ENCODE measurements around the gene KDELR3. TPM values are rescaled to one million over a fixed set of nuclear protein-coding genes. Genes with fewer than 3 reads are reported as not detected.

Gene KDELR3
- total RNA-seq, 4 donors from 2014 or later: 5.6 to 12.5 (median 8.7) TPM; not detected in 1

DNA sequence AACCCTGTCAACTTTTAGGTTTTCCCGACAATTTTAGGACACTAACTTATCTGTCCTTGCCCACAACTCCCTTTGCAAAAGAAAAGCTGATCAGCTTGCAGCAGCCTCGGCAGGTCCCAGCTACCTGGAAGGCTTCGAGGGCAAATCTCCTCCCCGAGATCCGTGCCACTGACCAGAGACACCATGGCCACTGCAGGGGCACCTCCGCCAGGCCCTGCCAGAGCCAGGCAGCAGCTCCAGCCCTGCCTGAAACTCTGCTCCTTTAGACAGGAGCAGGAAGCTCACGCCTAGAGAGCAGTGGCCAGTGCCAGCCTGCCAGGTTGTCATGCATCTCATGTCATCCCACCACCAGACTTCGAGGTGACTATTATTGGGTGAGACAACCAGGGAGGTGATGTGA lies 34.0 kb upstream of the KDELR3 start:
- intact Hi-C loops (cut with DNase I; ENCODE audit: low total_unique reads): no loop called here
- DNase-seq: no peak
- in situ Hi-C loops (cut with MboI; ENCODE audit: low pct_ligation_motif_present in 1 of 4, low pct_unique_long_range_greater_than_20kb in 1 of 4, low sequenced_read_pairs in 3 of 4): no loop called here
- H3K27me3 ChIP-seq: no peaks in the 10 kb centered on the region
- no peaks in the 10 kb centered on the region for H3K4me1 ChIP-seq
- no peaks in the 10 kb centered on the region for H3K9me3 ChIP-seq
- 62% methylated on average over 7 of the region's 8 CpGs; no CpG with 5 or more reads in 1 of the 2 donors for WGBS, 2 donors (ENCODE audit: low coverage in 1 of 2)
- H3K27ac ChIP-seq: no peak overlapping the region
- H3K36me3 ChIP-seq: no peaks in the 10 kb centered on the region
- no peak overlapping the region for H3K4me3 ChIP-seq
- TF ChIP-seq POLR2A (IDR thresholded peaks at IDR 0.05): no peak
- no peak for TF ChIP-seq POLR2AphosphoS5 (IDR thresholded peaks at IDR 0.05)
- TF ChIP-seq EP300 (IDR thresholded peaks at IDR 0.05; ENCODE audit: low read depth): no peak
- TF ChIP-seq, protein P1, sequence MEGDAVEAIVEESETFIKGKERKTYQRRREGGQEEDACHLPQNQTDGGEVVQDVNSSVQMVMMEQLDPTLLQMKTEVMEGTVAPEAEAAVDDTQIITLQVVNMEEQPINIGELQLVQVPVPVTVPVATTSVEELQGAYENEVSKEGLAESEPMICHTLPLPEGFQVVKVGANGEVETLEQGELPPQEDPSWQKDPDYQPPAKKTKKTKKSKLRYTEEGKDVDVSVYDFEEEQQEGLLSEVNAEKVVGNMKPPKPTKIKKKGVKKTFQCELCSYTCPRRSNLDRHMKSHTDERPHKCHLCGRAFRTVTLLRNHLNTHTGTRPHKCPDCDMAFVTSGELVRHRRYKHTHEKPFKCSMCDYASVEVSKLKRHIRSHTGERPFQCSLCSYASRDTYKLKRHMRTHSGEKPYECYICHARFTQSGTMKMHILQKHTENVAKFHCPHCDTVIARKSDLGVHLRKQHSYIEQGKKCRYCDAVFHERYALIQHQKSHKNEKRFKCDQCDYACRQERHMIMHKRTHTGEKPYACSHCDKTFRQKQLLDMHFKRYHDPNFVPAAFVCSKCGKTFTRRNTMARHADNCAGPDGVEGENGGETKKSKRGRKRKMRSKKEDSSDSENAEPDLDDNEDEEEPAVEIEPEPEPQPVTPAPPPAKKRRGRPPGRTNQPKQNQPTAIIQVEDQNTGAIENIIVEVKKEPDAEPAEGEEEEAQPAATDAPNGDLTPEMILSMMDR (IDR thresholded peaks at IDR 0.05): no peak

DNA sequence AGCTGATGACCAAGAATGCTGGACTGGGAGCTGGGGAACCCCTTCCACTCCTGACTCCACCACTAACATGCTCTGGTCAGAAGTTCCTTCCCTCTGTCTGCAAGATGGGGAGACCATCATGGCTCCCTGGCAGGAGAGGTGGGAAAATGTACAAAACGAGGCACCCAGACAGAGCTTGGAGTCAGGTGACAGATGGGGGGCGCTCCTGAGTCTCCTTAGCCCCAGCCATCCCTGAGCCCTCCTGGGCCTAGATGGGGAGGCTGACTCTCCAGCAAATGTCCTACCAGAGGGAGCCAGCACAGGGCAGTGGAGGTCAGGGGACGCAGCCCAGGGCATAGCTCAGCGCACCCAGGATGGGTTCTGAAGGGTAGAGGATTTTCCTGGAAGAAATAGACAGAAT lies 32.9 kb upstream of the KDELR3 start:
- intact Hi-C loops (cut with DNase I; ENCODE audit: low total_unique reads) (no loop called here), in situ Hi-C loops (cut with MboI; ENCODE audit: low pct_ligation_motif_present in 1 of 4, low pct_unique_long_range_greater_than_20kb in 1 of 4, low sequenced_read_pairs in 3 of 4) (no loop called here)
- H3K36me3 ChIP-seq: no peaks in the 10 kb centered on the region
- H3K9me3 ChIP-seq: no peaks in the 10 kb centered on the region
- 75% methylated on average over 4 of the region's 4 CpGs; no CpG with 5 or more reads in 1 of the 2 donors for WGBS, 2 donors (ENCODE audit: low coverage in 1 of 2)
- H3K4me1 ChIP-seq: no peaks in the 10 kb centered on the region
- TF ChIP-seq EP300 (IDR thresholded peaks at IDR 0.05; ENCODE audit: low read depth) (no peak), POLR2A (IDR thresholded peaks at IDR 0.05) (no peak), POLR2AphosphoS5 (IDR thresholded peaks at IDR 0.05) (no peak)
- TF ChIP-seq, protein P1 (IDR thresholded peaks at IDR 0.05): no peak
- DNase-seq: no peak
- no peak overlapping the region for H3K4me3 ChIP-seq
- no peak overlapping the region for H3K27ac ChIP-seq
- peaks cover 7% of the 10 kb centered on the region for H3K27me3 ChIP-seq

DNA sequence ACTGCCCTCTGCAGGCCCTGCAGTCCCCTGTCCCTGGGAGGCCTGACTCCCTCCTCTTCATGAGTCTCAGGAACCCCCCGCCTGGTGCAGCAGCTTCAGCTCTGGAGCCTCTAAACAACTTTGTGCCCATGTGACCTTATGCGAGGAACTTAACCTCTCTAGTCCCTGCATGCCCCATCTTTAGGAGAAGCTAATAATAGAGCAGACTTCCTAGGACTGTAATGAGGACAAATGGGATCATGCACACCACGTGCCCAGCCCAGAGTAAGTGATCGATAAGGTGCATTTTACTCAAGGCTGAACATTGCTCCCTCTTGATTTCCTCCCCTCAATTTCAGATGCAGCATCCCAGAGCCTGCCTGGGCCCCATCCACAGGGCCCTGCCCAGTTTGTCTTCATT lies 31.9 kb upstream of the KDELR3 start:
- WGBS, 2 donors (ENCODE audit: low coverage in 1 of 2): 58% methylated on average over 4 of the region's 4 CpGs; no CpG with 5 or more reads in 1 of the 2 donors
- no peaks in the 10 kb centered on the region for H3K4me1 ChIP-seq
- H3K27ac ChIP-seq: no peak overlapping the region
- H3K36me3 ChIP-seq: no peaks in the 10 kb centered on the region
- TF ChIP-seq, protein P1 (IDR thresholded peaks at IDR 0.05): no peak
- TF ChIP-seq POLR2AphosphoS5 (IDR thresholded peaks at IDR 0.05): no peak
- no peak for TF ChIP-seq POLR2A (IDR thresholded peaks at IDR 0.05)
- TF ChIP-seq EP300 (IDR thresholded peaks at IDR 0.05; ENCODE audit: low read depth): no peak
- peaks cover 14% of the 10 kb centered on the region for H3K27me3 ChIP-seq
- DNase-seq: no peak
- intact Hi-C loops (cut with DNase I; ENCODE audit: low total_unique reads) (no loop called here), in situ Hi-C loops (cut with MboI; ENCODE audit: low pct_ligation_motif_present in 1 of 4, low pct_unique_long_range_greater_than_20kb in 1 of 4, low sequenced_read_pairs in 3 of 4) (no loop called here)
- no peaks in the 10 kb centered on the region for H3K9me3 ChIP-seq
- no peak overlapping the region for H3K4me3 ChIP-seq

DNA sequence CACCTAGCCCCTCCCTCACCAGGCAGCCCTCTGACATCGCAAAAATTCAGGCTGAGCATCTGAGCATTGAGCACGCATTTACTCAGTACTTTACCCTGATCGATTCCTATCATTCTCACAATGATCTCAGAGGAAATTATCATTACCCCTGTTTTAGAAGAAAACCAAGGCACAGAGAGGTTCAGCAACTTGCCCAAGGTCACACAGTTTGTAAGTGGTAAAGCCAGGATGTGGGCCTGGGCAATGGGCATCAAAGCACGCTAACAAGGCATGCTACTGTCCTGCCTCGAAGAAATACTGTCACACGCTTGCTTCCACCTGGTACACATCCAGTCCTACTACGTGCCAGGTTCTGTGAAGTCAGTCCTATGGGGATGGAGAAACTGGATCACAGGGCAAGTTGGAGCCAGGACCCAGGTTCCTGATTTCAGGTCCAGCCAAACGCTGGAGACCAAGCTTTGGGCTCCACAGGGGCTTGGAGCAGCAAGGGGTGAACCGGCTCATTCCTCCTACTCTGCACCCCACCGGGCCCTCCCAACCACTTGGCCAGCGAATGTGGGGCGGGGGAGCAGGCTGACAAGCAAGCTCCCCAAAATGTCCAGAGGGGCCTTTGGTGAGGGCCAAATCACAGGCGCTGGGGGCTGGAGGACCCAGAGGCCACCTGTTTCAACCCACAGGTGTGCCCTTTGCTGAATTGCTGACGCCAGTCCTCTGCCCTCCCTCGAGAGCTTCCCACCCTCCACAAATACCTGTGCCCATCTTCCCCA lies 31.1 kb upstream of the KDELR3 start:
- no peak for DNase-seq
- no peaks in the 10 kb centered on the region for H3K4me1 ChIP-seq
- H3K27ac ChIP-seq: no peak overlapping the region
- no peaks in the 10 kb centered on the region for H3K36me3 ChIP-seq
- 88 to 93% methylated on average over 3 to 13 of the region's 15 CpGs for WGBS, 2 donors (ENCODE audit: low coverage in 1 of 2)
- TF ChIP-seq, protein P1 (IDR thresholded peaks at IDR 0.05): no peak
- TF ChIP-seq EP300 (IDR thresholded peaks at IDR 0.05; ENCODE audit: low read depth): no peak
- TF ChIP-seq POLR2AphosphoS5 (IDR thresholded peaks at IDR 0.05): no peak
- no peak for TF ChIP-seq POLR2A (IDR thresholded peaks at IDR 0.05)
- in situ Hi-C loops (cut with MboI; ENCODE audit: low pct_ligation_motif_present in 1 of 4, low pct_unique_long_range_greater_than_20kb in 1 of 4, low sequenced_read_pairs in 3 of 4): no loop called here
- no peak overlapping the region for H3K4me3 ChIP-seq
- intact Hi-C loops (cut with DNase I; ENCODE audit: low total_unique reads): no loop called here
- no peaks in the 10 kb centered on the region for H3K9me3 ChIP-seq
- peaks cover 16% of the 10 kb centered on the region for H3K27me3 ChIP-seq
